ENCODE measurements around the gene FOXO3. TPM values are rescaled to one million over a fixed set of nuclear protein-coding genes. Genes with fewer than 3 reads are reported as not detected.

Gene FOXO3
- total and polyA plus RNA-seq, 2 of the 8 experiments (the other 6 are each of a cell fraction or from before 2014, with no cell fraction given), result 13.1 to 19.3 TPM

GRCh38 chr6:108562503-108562993 lies 1.8 kb downstream of the FOXO3 start:
- no peak overlapping the region for H2AK5ac ChIP-seq (ENCODE audit: low read depth, low read length)
- H3K9me3 ChIP-seq (ENCODE audit: insufficient read depth in 2 of 2, low read depth in 1 of 2, low read length in 1 of 2), result no peaks in the 10 kb centered on the region
- H3K4ac ChIP-seq (replicated peaks; ENCODE audit: insufficient read length, low read depth, low read length), result no peak overlapping the region
- H3K18ac ChIP-seq (ENCODE audit: extremely low read depth, low read length), result peak overlapping the region; percentile 93
- H4K8ac ChIP-seq (ENCODE audit: extremely low read depth, insufficient read depth, low read length), result peak overlapping the region; percentile 37; the same call in 1 of the 2 replicates
- peaks cover 5 to 6% of the 10 kb centered on the region in 2 experiments for H4K20me1 ChIP-seq (replicated peaks in 1 of 2; ENCODE audit: control insufficient read depth in 1 of 2, insufficient read depth in 2 of 2, low read length in 2 of 2)
- H2BK15ac ChIP-seq (ENCODE audit: low read length), result no peak overlapping the region
- peak; percentile 77 to 79 for DNase-seq (ENCODE audit: low read depth in 1 of 2, low spot score in 2 of 2)
- H2AFZ ChIP-seq (ENCODE audit: low read length), result no peak overlapping the region
- H3K4me3 ChIP-seq (ENCODE audit: extremely low read depth in 1 of 4, insufficient read depth in 2 of 4, low read depth in 3 of 4, low read length in 4 of 4), result peak overlapping the region; percentile 68 to 99 (median 83)
- no peak overlapping the region for H2BK120ac ChIP-seq (replicated peaks; ENCODE audit: low read depth, low read length)
- CTCF ChIA-PET (ENCODE audit: partially characterized antibody), result interaction anchor here (0.6 to 1.3 kb wide), 4 partner anchors 8 to 1572 kb away, joined by 3 to 4 read pairs (median 4); no protein-coding TSS in a partner anchor
- FAIRE-seq, result peak; percentile 87
- WGBS, 2 experiments (ENCODE audit: extremely low coverage in 1 of 2, insufficient coverage in 1 of 2, insufficient read length in 1 of 2, insufficient replicate concordance in 2 of 2, low coverage in 1 of 2, low lambda C conversion rate in 2 of 2, missing lambda C conversion rate in 1 of 2), result 2% methylated on average over 17 of the region's 17 CpGs; no CpG with 5 or more reads in 1 of the 2 experiments
- no peak overlapping the region for H3K14ac ChIP-seq (ENCODE audit: insufficient read length)
- H3K4me1 ChIP-seq (replicated peaks in 1 of 4; ENCODE audit: control insufficient read depth in 3 of 4, insufficient read depth in 4 of 4, low read length in 3 of 4), result peaks cover 0 to 8% (median 1%) of the 10 kb centered on the region in 4 experiments; a peak in 4 of 7 replicates
- no peak overlapping the region for H3K56ac ChIP-seq (replicated peaks; ENCODE audit: insufficient read length, low read depth, low read length)
- H3K27ac ChIP-seq (ENCODE audit: low read depth, low read length), result peak overlapping the region; percentile 9; the same call in 1 of the 2 replicates
- 0 out of 2 replicates have a peak overlapping the region, but pooled peaks have one; percentile 1 for H2BK5ac ChIP-seq (ENCODE audit: low read depth, low read length)
- H3K9ac ChIP-seq (replicated peaks in 1 of 4; ENCODE audit: extremely low read depth in 1 of 4, low read depth in 3 of 4, low read length in 3 of 4), result peak overlapping the region in 3 of 4 experiments; percentile 68 to 75 (median 71); a peak in 6 of 7 replicates
- no peak overlapping the region for H4K5ac ChIP-seq (ENCODE audit: insufficient read length, low read depth, low read length)
- H3K27me3 ChIP-seq (replicated peaks in 1 of 4; ENCODE audit: control insufficient read depth in 3 of 4, extremely low read depth in 1 of 4, insufficient read depth in 3 of 4, low read length in 3 of 4), result peaks cover 0 to 10% (median 5%) of the 10 kb centered on the region in 4 experiments; a peak in 5 of 7 replicates
- no peak overlapping the region for H4K91ac ChIP-seq (replicated peaks; ENCODE audit: insufficient read length, low read length)
- peaks cover 15% of the 10 kb centered on the region for H3K23me2 ChIP-seq (ENCODE audit: low read depth, low read length)
- H3K4me2 ChIP-seq (ENCODE audit: insufficient read depth in 1 of 2, low read depth in 2 of 2, low read length in 2 of 2), result peak overlapping the region; percentile 97 to 98
- H2BK20ac ChIP-seq (ENCODE audit: low read length), result 0 out of 2 replicates have a peak overlapping the region, but pooled peaks have one; percentile 29
- H3K79me2 ChIP-seq (ENCODE audit: control insufficient read depth in 1 of 2, insufficient read depth in 2 of 2, low read length in 2 of 2), result peaks cover 3 to 52% of the 10 kb centered on the region in 2 experiments
- no peaks in the 10 kb centered on the region for H3K79me1 ChIP-seq (ENCODE audit: low read depth, low read length)
- H3K36me3 ChIP-seq (ENCODE audit: control insufficient read depth in 2 of 4, insufficient read depth in 4 of 4, low read length in 3 of 4), result peaks cover 0 to 3% (median 0%) of the 10 kb centered on the region in 4 experiments; a peak in 1 of 8 replicates
- peak overlapping the region; percentile 78 for H2BK12ac ChIP-seq (ENCODE audit: low read depth, low read length)
- no peak overlapping the region for H3K23ac ChIP-seq (ENCODE audit: insufficient read length)
- POLR2A ChIA-PET (ENCODE audit: partially characterized antibody), result interaction anchor here (0.6 to 2.4 kb wide), 19 partner anchors 8 to 279 kb away, joined by 3 to 12 read pairs (median 3); no protein-coding TSS in a partner anchor
- peak; percentile 70 for TF ChIP-seq CREB1 (IDR thresholded peaks at IDR 0.05)
- peak; percentile 81 for TF ChIP-seq KDM4A (IDR thresholded peaks at IDR 0.05; ENCODE audit: low read depth, low read length, severe bottlenecking)
- TF ChIP-seq RBBP5 (IDR thresholded peaks at IDR 0.05; ENCODE audit: borderline replicate concordance, low read depth, low read length), result peak; percentile 33; the same call in 1 of the 2 replicates
- TF ChIP-seq SIN3A (conservative IDR thresholded peaks at IDR 0.05 in 1 of 2, IDR thresholded peaks at IDR 0.05 in 1 of 2; ENCODE audit: low read depth in 1 of 2, low read length in 2 of 2), result peak in 1 of 2 experiments; percentile 77; a peak in 2 of 4 replicates
- TF ChIP-seq TAF7 (optimal IDR thresholded peaks at IDR 0.05; ENCODE audit: borderline replicate concordance, low read depth, low read length), result peak; percentile 61
- TF ChIP-seq HDAC2 (IDR thresholded peaks at IDR 0.05; ENCODE audit: borderline replicate concordance in 1 of 2, low read depth in 2 of 2, low read length in 2 of 2), result peak in 1 of 2 experiments; percentile 12; a peak in 1 of 4 replicates
- TF ChIP-seq ATF3 (IDR thresholded peaks at IDR 0.05; ENCODE audit: insufficient read depth, low read depth, low read length), result no peak; the same call in 1 of the 2 replicates
- peak; percentile 63; the same call in 1 of the 2 replicates for TF ChIP-seq JUND (IDR thresholded peaks at IDR 0.05; ENCODE audit: low read length)
- no peak for TF ChIP-seq ZNF274 (IDR thresholded peaks at IDR 0.05; ENCODE audit: borderline replicate concordance, extremely low read depth, low read length)
